Measurements from ENCODE around the gene TBC1D21. TPM values are rescaled to one million over a fixed set of nuclear protein-coding genes. Genes with fewer than 3 reads are reported as not detected.

TBC1D21 gene
- total and polyA plus RNA-seq, 5 donors from 2014 or later: not detected

DNA sequence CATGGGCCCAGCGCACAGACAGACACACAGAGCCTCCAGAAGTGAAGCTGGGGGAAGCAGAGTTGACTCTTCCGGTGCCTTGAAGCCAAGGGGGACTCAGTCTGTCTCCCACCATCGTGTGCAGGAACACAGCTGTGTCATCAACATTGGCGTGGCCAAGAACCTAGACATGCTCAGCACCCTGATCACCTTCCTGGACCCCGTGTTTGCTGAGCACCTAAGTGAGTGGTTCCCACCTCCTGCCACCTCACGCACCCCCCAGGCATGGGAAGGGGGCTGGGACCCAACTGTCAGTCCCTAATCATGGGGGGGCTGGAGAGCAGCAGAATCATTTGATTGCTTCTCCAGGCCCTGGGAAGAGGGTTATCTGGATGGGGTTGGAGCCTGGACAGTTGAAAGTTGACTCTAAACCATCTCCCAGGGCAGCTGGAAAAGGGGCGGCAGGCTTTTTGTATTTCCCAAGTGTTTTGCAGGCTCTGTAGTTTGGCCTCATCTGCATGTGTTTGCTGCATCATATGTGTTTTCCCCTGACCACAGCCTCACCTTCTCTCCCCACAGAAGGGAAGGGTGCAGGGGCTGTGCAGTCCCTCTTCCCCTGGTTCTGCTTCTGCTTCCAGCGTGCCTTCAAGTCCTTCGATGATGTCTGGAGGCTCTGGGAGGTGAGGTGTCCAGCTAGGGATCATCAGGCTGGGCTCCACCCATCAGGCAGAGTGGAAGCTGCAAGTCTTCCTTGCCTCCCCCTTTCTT, 12.8 kb downstream of the TBC1D21 start:
- H3K4me1 ChIP-seq (ENCODE audit: control insufficient read depth, insufficient read depth, low read length, poor library complexity, severe bottlenecking): no peaks in the 10 kb centered on the region
- Mint-ChIP-seq H3K4me3 (no peak overlapping the region), H3K36me3 (no peaks in the 10 kb centered on the region), H3K27ac (no peak overlapping the region), H3K4me1 (no peaks in the 10 kb centered on the region), H3K27me3 (peaks cover 11% of the 10 kb centered on the region), H3K9me3 (no peaks in the 10 kb centered on the region)
- H3K4me3 ChIP-seq (ENCODE audit: low read depth, low read length): no peak overlapping the region
- H3K27ac ChIP-seq (ENCODE audit: insufficient read depth, low read length, poor library complexity, severe bottlenecking): no peak overlapping the region
- DNase-seq: no peak
- H3K27me3 ChIP-seq (ENCODE audit: control insufficient read depth, insufficient read depth, low read length): no peaks in the 10 kb centered on the region
- H3K36me3 ChIP-seq (ENCODE audit: control insufficient read depth, insufficient read depth, low read length): no peaks in the 10 kb centered on the region
- H3K9me3 ChIP-seq (ENCODE audit: control insufficient read depth in 2 of 2, low read length in 2 of 2): no peaks in the 10 kb centered on the region
- ATAC-seq (ENCODE audit: low read depth in 2 of 2): no peak

DNA sequence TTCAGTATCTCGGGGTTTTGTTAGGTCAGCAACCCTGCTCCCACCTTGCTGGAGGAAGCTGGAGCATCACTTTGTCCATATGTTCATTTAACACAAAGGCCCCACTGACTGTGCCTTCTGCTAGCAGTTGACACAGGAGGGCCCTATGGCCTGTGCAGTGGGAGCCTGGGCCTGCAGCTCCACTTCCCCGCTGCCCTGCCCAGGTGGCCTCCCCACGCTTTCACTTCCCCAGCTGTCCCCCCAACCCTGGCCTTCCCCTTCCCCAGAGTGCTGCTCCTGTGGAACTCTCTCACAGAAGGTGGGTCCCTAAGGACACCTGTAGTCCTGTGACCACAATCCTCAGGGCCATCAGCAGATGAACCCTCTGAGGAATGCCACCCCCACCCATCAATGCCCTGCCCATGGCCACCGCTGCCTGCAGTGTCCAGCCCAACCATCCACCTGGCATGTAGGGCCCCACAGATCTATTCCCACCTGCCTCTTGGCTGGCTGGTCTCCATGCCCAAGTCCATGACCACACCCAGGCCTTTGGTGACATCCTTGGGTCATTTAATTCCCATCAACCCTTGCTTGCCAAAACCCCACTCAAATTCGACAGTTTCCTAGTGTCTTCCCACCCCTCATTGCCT, 13.5 kb downstream of the TBC1D21 start:
- no peak for ATAC-seq (ENCODE audit: low read depth in 2 of 2)
- no peak overlapping the region for H3K4me3 Mint-ChIP-seq
- Histone ChIP-seq H3K4me3 (ENCODE audit: low read depth, low read length) (no peak overlapping the region), H3K4me1 (ENCODE audit: control insufficient read depth, insufficient read depth, low read length, poor library complexity, severe bottlenecking) (no peaks in the 10 kb centered on the region), H3K27me3 (ENCODE audit: control insufficient read depth, insufficient read depth, low read length) (no peaks in the 10 kb centered on the region), H3K36me3 (ENCODE audit: control insufficient read depth, insufficient read depth, low read length) (no peaks in the 10 kb centered on the region), H3K27ac (ENCODE audit: insufficient read depth, low read length, poor library complexity, severe bottlenecking) (no peak overlapping the region), H3K9me3 (ENCODE audit: control insufficient read depth in 2 of 2, low read length in 2 of 2) (no peaks in the 10 kb centered on the region)
- H3K4me1 Mint-ChIP-seq: no peaks in the 10 kb centered on the region
- DNase-seq: no peak
- H3K27ac Mint-ChIP-seq: no peak overlapping the region
- peaks cover 8% of the 10 kb centered on the region for H3K27me3 Mint-ChIP-seq
- H3K36me3 Mint-ChIP-seq: no peaks in the 10 kb centered on the region
- no peaks in the 10 kb centered on the region for H3K9me3 Mint-ChIP-seq

DNA sequence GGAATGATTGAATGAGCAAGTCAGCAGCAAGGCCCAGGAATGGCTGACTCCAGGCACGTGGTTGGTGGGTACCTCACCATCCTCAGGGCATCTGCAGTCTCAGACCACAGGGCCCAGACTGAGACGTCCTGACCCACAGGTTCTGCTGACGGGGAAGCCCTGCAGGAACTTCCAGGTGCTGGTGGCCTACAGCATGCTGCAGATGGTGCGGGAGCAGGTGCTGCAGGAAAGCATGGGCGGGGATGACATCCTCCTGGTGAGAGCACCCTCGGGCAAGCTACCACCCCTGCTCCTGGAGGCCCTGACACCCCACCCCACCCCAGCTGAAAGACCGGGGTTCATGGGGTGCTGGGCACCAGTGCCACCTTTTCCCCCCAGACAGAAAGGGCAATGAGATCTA, 14.1 kb downstream of the TBC1D21 start:
- DNase-seq: no peak
- no peaks in the 10 kb centered on the region for H3K9me3 ChIP-seq (ENCODE audit: control insufficient read depth in 2 of 2, low read length in 2 of 2)
- H3K9me3 Mint-ChIP-seq: no peaks in the 10 kb centered on the region
- no peaks in the 10 kb centered on the region for H3K27me3 ChIP-seq (ENCODE audit: control insufficient read depth, insufficient read depth, low read length)
- no peaks in the 10 kb centered on the region for H3K4me1 ChIP-seq (ENCODE audit: control insufficient read depth, insufficient read depth, low read length, poor library complexity, severe bottlenecking)
- no peak overlapping the region for H3K27ac Mint-ChIP-seq
- no peak overlapping the region for H3K4me3 ChIP-seq (ENCODE audit: low read depth, low read length)
- no peak overlapping the region for H3K27ac ChIP-seq (ENCODE audit: insufficient read depth, low read length, poor library complexity, severe bottlenecking)
- no peak for ATAC-seq (ENCODE audit: low read depth in 2 of 2)
- no peaks in the 10 kb centered on the region for H3K4me1 Mint-ChIP-seq
- H3K36me3 ChIP-seq (ENCODE audit: control insufficient read depth, insufficient read depth, low read length): no peaks in the 10 kb centered on the region
- no peaks in the 10 kb centered on the region for H3K36me3 Mint-ChIP-seq
- no peak overlapping the region for H3K4me3 Mint-ChIP-seq
- peaks cover 8% of the 10 kb centered on the region for H3K27me3 Mint-ChIP-seq

DNA sequence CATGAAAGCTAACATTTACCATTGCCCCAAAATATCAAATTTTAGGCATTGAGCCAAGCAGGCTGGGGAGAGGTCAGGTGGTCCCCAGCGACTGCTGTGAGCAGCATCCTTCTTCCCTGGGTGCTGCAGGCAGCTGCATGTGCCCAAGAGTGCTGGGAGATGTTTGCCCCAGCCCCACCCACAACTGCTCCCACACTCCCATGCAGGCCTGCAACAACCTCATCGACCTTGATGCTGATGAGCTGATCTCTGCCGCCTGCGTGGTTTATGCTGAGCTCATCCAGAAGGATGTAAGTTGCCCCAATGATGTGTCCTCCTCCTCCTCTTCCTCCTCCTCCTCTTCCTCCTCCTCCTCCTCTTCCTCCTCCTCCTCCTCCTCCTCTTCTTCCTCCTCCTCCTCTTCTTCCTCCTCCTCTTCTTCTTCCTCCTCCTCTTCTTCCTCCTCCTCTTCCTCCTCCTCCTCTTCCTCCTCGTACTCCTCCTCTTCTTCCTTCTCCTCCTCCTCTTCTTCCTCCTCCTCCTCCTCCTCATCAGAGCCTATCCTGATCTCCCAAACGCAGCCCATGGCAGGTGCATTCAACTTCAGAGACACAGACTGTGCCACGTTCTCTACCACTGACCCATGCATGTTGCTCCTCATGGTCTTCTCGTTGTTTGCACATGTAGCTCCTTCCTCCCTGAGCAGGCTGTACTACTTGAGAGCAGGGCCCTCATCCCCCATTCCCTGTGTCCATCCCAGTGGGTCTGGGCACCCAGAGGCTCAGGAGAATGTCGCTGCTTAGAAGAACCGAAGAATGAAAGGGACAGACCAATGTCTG, 15.1 kb downstream of the TBC1D21 start:
- peaks cover 8% of the 10 kb centered on the region for H3K27me3 Mint-ChIP-seq

DNA sequence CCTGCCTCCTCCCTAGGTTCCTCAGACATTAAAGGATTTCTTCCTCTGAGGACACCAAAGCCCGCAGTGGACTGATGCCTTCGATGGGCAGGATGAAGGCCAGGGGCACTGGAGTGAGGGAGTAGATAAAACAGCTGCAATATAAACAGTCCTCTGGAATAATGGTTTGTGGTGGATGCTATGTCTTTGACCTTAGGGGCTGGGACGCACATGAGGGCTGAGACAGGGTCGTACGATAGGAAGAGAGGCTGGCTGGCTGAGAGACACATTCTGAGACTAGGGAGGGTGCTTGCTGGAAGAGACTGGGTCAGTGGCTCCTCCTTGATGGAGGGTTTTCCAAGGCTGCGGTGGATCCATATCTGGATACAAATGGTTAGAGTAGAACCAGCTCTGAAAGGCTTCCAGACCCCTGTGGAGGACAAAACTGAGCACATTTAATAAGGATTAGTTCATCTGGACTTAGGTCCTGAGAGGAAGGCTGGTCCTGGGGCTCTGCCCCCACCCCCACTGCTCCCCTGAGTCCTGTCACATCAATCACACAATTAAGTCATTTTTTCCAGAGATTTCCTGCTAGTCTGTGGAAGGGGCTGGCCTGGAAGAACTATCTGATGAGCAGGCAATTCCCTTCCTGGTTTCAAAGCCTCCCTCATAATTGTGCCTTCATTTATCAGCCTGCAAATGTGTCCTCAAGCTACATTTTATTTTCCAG, 15.8 kb downstream of the TBC1D21 start:
- no peak for ATAC-seq (ENCODE audit: low read depth in 2 of 2)

More for the DNA sequence above, 15.1 kb downstream of the TBC1D21 start:
- H3K27ac Mint-ChIP-seq: no peak overlapping the region
- H3K4me1 Mint-ChIP-seq: no peaks in the 10 kb centered on the region
- ATAC-seq (ENCODE audit: low read depth in 2 of 2) (no peak), DNase-seq (no peak)
- Histone ChIP-seq H3K9me3 (ENCODE audit: control insufficient read depth in 2 of 2, low read length in 2 of 2) (no peaks in the 10 kb centered on the region), H3K4me3 (ENCODE audit: low read depth, low read length) (no peak overlapping the region), H3K4me1 (ENCODE audit: control insufficient read depth, insufficient read depth, low read length, poor library complexity, severe bottlenecking) (no peaks in the 10 kb centered on the region), H3K36me3 (ENCODE audit: control insufficient read depth, insufficient read depth, low read length) (no peaks in the 10 kb centered on the region), H3K27me3 (ENCODE audit: control insufficient read depth, insufficient read depth, low read length) (no peaks in the 10 kb centered on the region), H3K27ac (ENCODE audit: insufficient read depth, low read length, poor library complexity, severe bottlenecking) (no peak overlapping the region)
- H3K4me3 Mint-ChIP-seq: no peak overlapping the region
- H3K9me3 Mint-ChIP-seq: no peaks in the 10 kb centered on the region
- no peaks in the 10 kb centered on the region for H3K36me3 Mint-ChIP-seq

DNA sequence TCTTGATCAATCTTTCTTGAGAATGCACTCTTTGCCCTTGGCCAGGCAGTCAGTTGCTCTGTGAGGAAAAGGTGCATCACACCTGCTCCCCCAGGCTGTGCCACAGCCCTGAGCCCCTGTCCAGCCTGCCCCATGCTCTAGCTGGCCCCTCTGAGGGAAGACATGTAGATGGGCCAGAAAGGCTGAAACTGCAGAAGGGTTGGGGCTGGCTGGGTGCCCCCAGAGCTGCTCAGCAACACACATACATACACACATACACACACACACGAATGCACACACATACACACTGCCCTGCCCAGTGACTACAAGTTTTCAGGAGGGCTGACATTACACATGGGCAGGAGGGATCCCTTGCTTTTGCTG, 16.4 kb downstream of the TBC1D21 start:
- peaks cover 8% of the 10 kb centered on the region for H3K27me3 Mint-ChIP-seq
- H3K9me3 Mint-ChIP-seq: no peaks in the 10 kb centered on the region
- no peak overlapping the region for H3K4me3 Mint-ChIP-seq
- no peaks in the 10 kb centered on the region for H3K4me1 ChIP-seq (ENCODE audit: control insufficient read depth, insufficient read depth, low read length, poor library complexity, severe bottlenecking)
- H3K27ac ChIP-seq (ENCODE audit: insufficient read depth, low read length, poor library complexity, severe bottlenecking): no peak overlapping the region
- H3K36me3 ChIP-seq (ENCODE audit: control insufficient read depth, insufficient read depth, low read length): no peaks in the 10 kb centered on the region
- H3K4me3 ChIP-seq (ENCODE audit: low read depth, low read length): no peak overlapping the region
- H3K4me1 Mint-ChIP-seq: no peaks in the 10 kb centered on the region
- no peaks in the 10 kb centered on the region for H3K27me3 ChIP-seq (ENCODE audit: control insufficient read depth, insufficient read depth, low read length)
- DNase-seq (no peak), ATAC-seq (ENCODE audit: low read depth in 2 of 2) (no peak)
- no peaks in the 10 kb centered on the region for H3K9me3 ChIP-seq (ENCODE audit: control insufficient read depth in 2 of 2, low read length in 2 of 2)
- H3K36me3 Mint-ChIP-seq: no peaks in the 10 kb centered on the region
- H3K27ac Mint-ChIP-seq: no peak overlapping the region

More for the DNA sequence above, 15.8 kb downstream of the TBC1D21 start:
- Mint-ChIP-seq H3K4me3 (no peak overlapping the region), H3K27me3 (peaks cover 8% of the 10 kb centered on the region), H3K9me3 (no peaks in the 10 kb centered on the region), H3K4me1 (no peaks in the 10 kb centered on the region), H3K36me3 (no peaks in the 10 kb centered on the region), H3K27ac (peak overlapping the region in 1 of 3 donors; percentile 86)
- Histone ChIP-seq H3K4me1 (ENCODE audit: control insufficient read depth, insufficient read depth, low read length, poor library complexity, severe bottlenecking) (no peaks in the 10 kb centered on the region), H3K27me3 (ENCODE audit: control insufficient read depth, insufficient read depth, low read length) (no peaks in the 10 kb centered on the region), H3K36me3 (ENCODE audit: control insufficient read depth, insufficient read depth, low read length) (no peaks in the 10 kb centered on the region), H3K4me3 (ENCODE audit: low read depth, low read length) (no peak overlapping the region), H3K27ac (ENCODE audit: insufficient read depth, low read length, poor library complexity, severe bottlenecking) (no peak overlapping the region), H3K9me3 (ENCODE audit: control insufficient read depth in 2 of 2, low read length in 2 of 2) (no peaks in the 10 kb centered on the region)
- DNase-seq: no peak

DNA sequence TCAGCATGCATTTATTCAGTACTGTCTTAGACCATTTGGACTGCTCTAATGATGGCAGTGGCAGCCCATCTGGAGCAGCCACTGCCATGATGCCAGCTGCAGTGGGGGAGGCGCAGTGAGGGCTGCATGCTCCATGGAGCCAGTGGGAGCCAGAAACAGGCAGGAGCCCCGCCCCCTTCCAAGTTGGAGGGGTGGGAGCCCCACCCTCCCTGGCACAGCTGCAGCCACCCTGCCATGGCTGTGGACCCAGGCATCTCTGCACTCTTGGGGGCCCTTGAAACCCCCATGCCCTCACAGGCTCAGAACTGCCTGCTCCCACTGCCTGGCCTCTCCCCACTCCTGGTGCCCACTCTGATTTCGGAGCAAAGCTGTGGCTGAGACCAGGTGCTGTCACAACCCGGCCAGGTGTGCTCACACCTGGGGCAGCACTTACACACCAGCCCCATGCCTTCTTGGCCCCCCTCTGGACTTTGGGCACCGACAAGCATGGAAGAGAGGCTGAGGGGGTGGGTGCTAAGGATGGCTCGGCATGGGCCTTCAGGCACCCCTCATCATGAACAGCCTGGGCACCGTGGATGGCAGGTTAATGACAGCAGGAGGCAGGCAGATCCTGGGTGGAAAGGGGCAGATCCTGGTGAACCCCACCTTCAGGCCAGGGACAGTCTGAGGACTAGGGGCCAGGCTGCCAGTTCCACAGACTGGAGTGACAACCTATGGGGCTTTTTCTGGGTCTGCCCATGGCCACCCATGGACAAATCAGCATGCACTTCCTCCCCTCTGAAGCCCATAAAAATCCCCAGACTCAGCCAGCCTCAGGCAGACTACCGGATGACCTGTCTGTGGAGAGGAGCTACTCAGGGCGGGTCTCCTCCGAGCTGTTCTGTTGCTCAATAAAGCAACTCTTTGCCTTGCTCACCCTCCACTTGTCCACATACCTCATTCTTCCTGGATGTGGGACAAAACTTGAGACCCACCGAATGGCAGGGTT, 18.3 kb downstream of the TBC1D21 start:
- Mint-ChIP-seq H3K9me3 (no peaks in the 10 kb centered on the region), H3K4me3 (no peak overlapping the region), H3K27ac (no peak overlapping the region), H3K36me3 (no peaks in the 10 kb centered on the region), H3K4me1 (no peaks in the 10 kb centered on the region), H3K27me3 (peaks cover 4% of the 10 kb centered on the region)
- ATAC-seq (ENCODE audit: low read depth in 2 of 2): no peak
- no peaks in the 10 kb centered on the region for H3K27me3 ChIP-seq (ENCODE audit: control insufficient read depth, insufficient read depth, low read length)
- H3K4me3 ChIP-seq (ENCODE audit: low read depth, low read length): no peak overlapping the region
- no peak overlapping the region for H3K27ac ChIP-seq (ENCODE audit: insufficient read depth, low read length, poor library complexity, severe bottlenecking)
- no peaks in the 10 kb centered on the region for H3K9me3 ChIP-seq (ENCODE audit: control insufficient read depth in 2 of 2, low read length in 2 of 2)
- no peaks in the 10 kb centered on the region for H3K36me3 ChIP-seq (ENCODE audit: control insufficient read depth, insufficient read depth, low read length)
- no peaks in the 10 kb centered on the region for H3K4me1 ChIP-seq (ENCODE audit: control insufficient read depth, insufficient read depth, low read length, poor library complexity, severe bottlenecking)
- DNase-seq: no peak

Measured in CD4-positive, CD25-positive, alpha-beta regulatory T cell (primary cell).